PC-3 (cell line): ENCODE data around the gene NUP62.

Source experiments
- CTCF ChIP-seq: fragments of 300-600 bp; sonication (generic); conservative IDR thresholded peaks from 2 replicates; pipeline ENCODE4 v1.5.1; 2017; ENCODE audit warnings: antibody characterized with exemption, low read depth, mild to moderate bottlenecking, low read length
- EZH2 ChIP-seq: fragments of 300-600 bp; sonication (generic); IDR thresholded peaks from one replicate; pipeline ENCODE4 v1.6.1; 2017; ENCODE audit warnings: antibody characterized with exemption, mild to moderate bottlenecking, low read length; ENCODE audit not compliant: unreplicated experiment
- EZH2phosphoT487 ChIP-seq: fragments of 300-600 bp; sonication (generic); IDR thresholded peaks from 2 replicates; pipeline ENCODE4 v1.6.1; 2018; ENCODE audit warnings: mild to moderate bottlenecking, antibody characterized with exemption, low read length, borderline replicate concordance

DNA sequence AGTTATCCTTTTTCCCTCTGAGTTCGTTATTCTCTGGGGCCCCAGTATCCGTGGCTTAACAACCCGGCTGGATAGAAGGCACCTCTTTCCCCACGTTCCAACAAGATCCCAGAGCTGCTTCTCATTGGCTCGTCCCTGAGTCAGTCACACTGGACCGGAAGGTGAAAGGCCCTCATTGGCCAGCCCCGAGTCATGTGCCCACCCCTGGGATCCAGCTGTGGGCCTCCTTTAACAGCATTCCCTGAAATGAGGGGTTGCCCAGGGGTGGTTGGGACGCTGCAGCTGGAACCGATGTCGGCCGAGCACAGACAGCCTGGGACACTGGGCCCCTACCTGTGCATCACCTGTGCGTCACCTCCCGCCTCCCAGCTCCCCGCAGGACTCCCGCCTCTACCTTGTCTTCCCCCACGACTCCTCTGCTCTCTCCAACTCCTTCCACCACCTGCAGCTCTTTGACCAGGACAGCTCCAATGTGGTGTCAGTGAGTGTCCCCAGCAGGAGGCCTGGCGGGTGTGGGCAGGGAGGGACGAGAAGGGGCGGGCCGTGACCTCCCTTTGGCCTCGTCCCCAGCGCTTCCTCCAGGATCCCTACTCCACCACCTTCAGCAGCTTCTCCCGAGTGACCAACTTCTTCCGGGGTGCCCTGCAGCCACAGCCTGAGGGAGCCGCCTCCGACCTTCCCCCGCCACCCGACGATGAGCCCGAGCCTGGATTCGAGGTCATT lies 47.5 kb downstream of the NUP62 start:
- TF ChIP-seq EZH2 (no peak), EZH2phosphoT487 (no peak), CTCF (no peak)
